GM12878 (cell line): ENCODE results near the gene ABHD8.

Experiments used
- CHD1 ChIP-seq: IDR thresholded peaks from 2 replicates; pipeline ENCODE4 v1.6.1; 2012; ENCODE audit warnings: low read depth, low read length, improper control_type of control experiment
- CTCF ChIP-seq, 3 experiments: IDR thresholded peaks in 2 of 3; conservative IDR thresholded peaks in 1 of 3; 2 replicates each; pipeline ENCODE4 v1.5.1; 2011; ENCODE audit warnings: low read depth in 3 of 3, low read length in 3 of 3, mild to moderate bottlenecking in 3 of 3, control low read depth in 2 of 3, moderate library complexity in 2 of 3, inconsistent platforms in 1 of 3, mixed read lengths in 1 of 3; ENCODE audit not compliant: control insufficient read depth in 2 of 3, insufficient read depth in 1 of 3; ENCODE audit errors: extremely low read depth in 1 of 3
- EP300 ChIP-seq, 2 experiments: fragments of 150-350 bp in 1 of 2; IDR thresholded peaks; 2 replicates each; pipeline ENCODE4 v1.6.1; 2011 to 2012; ENCODE audit warnings: low read depth in 2 of 2, low read length in 2 of 2, borderline replicate concordance in 1 of 2, improper control_type of control experiment in 1 of 2, inconsistent platforms in 1 of 2; ENCODE audit not compliant: control insufficient read depth in 1 of 2
- GATAD2B ChIP-seq: fragments of 450-650 bp; conservative IDR thresholded peaks from 2 replicates; pipeline ENCODE4 v1.6.1; 2017; ENCODE audit warnings: low read depth, mild to moderate bottlenecking, moderate library complexity
- HDAC2 ChIP-seq: fragments of 200-600 bp; sonication (generic); IDR thresholded peaks from 2 replicates; pipeline ENCODE4 v1.6.1; 2017
- JUNB ChIP-seq: IDR thresholded peaks from 2 replicates; pipeline ENCODE4 v1.6.1; 2016; ENCODE audit warnings: antibody characterized with exemption, mild to moderate bottlenecking
- RELA ChIP-seq: fragments of 450-650 bp; IDR thresholded peaks from 2 replicates; pipeline ENCODE4 v1.8.0; 2014; ENCODE audit warnings: borderline replicate concordance; ENCODE audit not compliant: partially characterized antibody
- SIN3A ChIP-seq: IDR thresholded peaks from 2 replicates; pipeline ENCODE4 v1.6.1; 2012; ENCODE audit warnings: low read depth, low read length, improper control_type of control experiment
- TAF1 ChIP-seq: IDR thresholded peaks from 2 replicates; pipeline ENCODE4 v1.6.1; 2011; ENCODE audit warnings: mild to moderate bottlenecking, low read depth, low read length, borderline replicate concordance
- TCF7 ChIP-seq: IDR thresholded peaks from 2 replicates; pipeline ENCODE4 v1.6.1; 2014; ENCODE audit warnings: antibody characterized with exemption, borderline replicate concordance
- ZNF207 ChIP-seq: fragments of 450-650 bp; IDR thresholded peaks from 2 replicates; pipeline ENCODE4 v1.6.1; 2014; ENCODE audit warnings: antibody characterized with exemption, mild to moderate bottlenecking, borderline replicate concordance
- ZZZ3 ChIP-seq: IDR thresholded peaks from 2 replicates; pipeline ENCODE4 v1.6.1; 2011; ENCODE audit warnings: low read depth; ENCODE audit not compliant: control insufficient read depth, insufficient read length
- TF ChIP-seq, protein P1 (sequence below): fragments of 450-650 bp; IDR thresholded peaks from 2 replicates; pipeline ENCODE4 v1.6.1; 2017; ENCODE audit warnings: antibody characterized with exemption, mild to moderate bottlenecking, moderate library complexity

DNA sequence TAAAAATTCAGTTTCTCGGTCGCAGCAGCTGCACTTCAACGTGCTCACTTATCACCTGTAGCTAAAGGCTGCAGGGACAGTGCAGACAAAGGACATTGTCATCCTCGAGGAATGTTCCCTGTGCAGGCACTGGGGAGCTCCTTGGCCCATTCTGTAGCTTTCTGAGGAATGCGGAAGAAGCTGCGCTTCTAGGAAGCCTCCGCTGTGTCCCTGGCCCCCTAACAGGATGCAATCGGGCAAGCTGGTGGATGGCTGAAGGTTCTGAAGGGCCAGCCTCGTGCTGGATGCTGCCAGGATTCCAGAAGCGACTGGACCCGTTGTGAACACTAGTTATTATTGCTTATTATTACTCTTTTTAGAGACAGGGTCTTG is 23.4 kb upstream of the ABHD8 start:
- TF ChIP-seq GATAD2B (no peak), CTCF (IDR thresholded peaks at IDR 0.05 in 2 of 3, conservative IDR thresholded peaks at IDR 0.05 in 1 of 3; ENCODE audit: control insufficient read depth in 2 of 3, extremely low read depth in 1 of 3, insufficient read depth in 1 of 3, low read depth in 3 of 3, low read length in 3 of 3) (no peak), EP300 (IDR thresholded peaks at IDR 0.05; ENCODE audit: borderline replicate concordance in 1 of 2, control insufficient read depth in 1 of 2, low read depth in 2 of 2, low read length in 2 of 2) (no peak), CHD1 (no peak), TCF7 (no peak), ZNF207 (no peak), HDAC2 (no peak), SIN3A (no peak), JUNB (no peak), ZZZ3 (no peak), TAF1 (no peak), RELA (no peak)
- TF ChIP-seq, protein P1, sequence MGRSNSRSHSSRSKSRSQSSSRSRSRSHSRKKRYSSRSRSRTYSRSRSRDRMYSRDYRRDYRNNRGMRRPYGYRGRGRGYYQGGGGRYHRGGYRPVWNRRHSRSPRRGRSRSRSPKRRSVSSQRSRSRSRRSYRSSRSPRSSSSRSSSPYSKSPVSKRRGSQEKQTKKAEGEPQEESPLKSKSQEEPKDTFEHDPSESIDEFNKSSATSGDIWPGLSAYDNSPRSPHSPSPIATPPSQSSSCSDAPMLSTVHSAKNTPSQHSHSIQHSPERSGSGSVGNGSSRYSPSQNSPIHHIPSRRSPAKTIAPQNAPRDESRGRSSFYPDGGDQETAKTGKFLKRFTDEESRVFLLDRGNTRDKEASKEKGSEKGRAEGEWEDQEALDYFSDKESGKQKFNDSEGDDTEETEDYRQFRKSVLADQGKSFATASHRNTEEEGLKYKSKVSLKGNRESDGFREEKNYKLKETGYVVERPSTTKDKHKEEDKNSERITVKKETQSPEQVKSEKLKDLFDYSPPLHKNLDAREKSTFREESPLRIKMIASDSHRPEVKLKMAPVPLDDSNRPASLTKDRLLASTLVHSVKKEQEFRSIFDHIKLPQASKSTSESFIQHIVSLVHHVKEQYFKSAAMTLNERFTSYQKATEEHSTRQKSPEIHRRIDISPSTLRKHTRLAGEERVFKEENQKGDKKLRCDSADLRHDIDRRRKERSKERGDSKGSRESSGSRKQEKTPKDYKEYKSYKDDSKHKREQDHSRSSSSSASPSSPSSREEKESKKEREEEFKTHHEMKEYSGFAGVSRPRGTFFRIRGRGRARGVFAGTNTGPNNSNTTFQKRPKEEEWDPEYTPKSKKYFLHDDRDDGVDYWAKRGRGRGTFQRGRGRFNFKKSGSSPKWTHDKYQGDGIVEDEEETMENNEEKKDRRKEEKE, result no peak
